ENCODE results near the gene SCAF4.

DNA sequence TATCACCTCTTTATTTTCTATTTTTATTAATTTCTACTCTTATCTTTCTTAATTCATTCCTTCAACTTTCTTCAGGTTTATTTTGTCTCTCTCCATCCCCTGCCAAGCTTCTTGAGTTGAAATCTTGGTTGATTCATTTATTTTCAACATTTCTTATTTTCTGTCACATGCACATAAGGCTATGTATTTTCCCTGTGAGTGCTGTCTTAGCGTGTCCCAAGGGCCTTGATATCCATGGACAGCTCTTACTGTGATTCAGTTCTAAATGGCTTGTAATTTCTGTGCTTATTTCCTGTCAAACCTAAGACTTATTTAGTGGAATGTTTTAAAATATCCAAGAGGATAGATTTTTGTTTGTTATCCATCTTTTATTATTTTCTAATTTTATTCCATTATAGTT is 36.8 kb upstream of the SCAF4 start:
- TF ChIP-seq EZH2 (IDR thresholded peaks at IDR 0.05; ENCODE audit: borderline replicate concordance, insufficient read depth, low read depth, low read length, poor library complexity, severe bottlenecking): no peak
- TF ChIP-seq, protein P1, sequence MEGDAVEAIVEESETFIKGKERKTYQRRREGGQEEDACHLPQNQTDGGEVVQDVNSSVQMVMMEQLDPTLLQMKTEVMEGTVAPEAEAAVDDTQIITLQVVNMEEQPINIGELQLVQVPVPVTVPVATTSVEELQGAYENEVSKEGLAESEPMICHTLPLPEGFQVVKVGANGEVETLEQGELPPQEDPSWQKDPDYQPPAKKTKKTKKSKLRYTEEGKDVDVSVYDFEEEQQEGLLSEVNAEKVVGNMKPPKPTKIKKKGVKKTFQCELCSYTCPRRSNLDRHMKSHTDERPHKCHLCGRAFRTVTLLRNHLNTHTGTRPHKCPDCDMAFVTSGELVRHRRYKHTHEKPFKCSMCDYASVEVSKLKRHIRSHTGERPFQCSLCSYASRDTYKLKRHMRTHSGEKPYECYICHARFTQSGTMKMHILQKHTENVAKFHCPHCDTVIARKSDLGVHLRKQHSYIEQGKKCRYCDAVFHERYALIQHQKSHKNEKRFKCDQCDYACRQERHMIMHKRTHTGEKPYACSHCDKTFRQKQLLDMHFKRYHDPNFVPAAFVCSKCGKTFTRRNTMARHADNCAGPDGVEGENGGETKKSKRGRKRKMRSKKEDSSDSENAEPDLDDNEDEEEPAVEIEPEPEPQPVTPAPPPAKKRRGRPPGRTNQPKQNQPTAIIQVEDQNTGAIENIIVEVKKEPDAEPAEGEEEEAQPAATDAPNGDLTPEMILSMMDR (IDR thresholded peaks at IDR 0.05): no peak
